Cardiac muscle cell (in vitro differentiated cells and primary cell): ENCODE measurements around the gene C2CD4D. TPM values are rescaled to one million over a fixed set of nuclear protein-coding genes. Genes with fewer than 3 reads are reported as not detected.

Experiments used
- DNase-seq, 2 donors: peaks; one replicate each; pipeline versions ENCODE4 v3.0.0 to v3.0.0-alpha.2; 2010 to 2017; ENCODE audit warnings: low read depth in 1 of 2, low spot score in 1 of 2
- H3K27ac ChIP-seq: fragments of 200-600 bp; sonication (generic); 2 replicates; pipeline ENCODE4 v1.5.1; 2016
- H3K27me3 ChIP-seq: fragments of 200-600 bp; sonication (generic); 2 replicates; pipeline ENCODE4 v1.6.0; 2016; ENCODE audit warnings: control low read depth
- H3K36me3 ChIP-seq: fragments of 200-600 bp; sonication (generic); 2 replicates; pipeline ENCODE4 v1.5.1; 2016; ENCODE audit warnings: control low read depth
- H3K4me1 ChIP-seq: fragments of 200-600 bp; sonication (generic); 2 replicates; pipeline ENCODE4 v1.8.1; 2017; ENCODE audit warnings: low read depth, mild to moderate bottlenecking, mixed run types
- H3K4me3 ChIP-seq: fragments of 200-600 bp; sonication (generic); 2 replicates; pipeline ENCODE4 v1.5.1; 2016; ENCODE audit warnings: mild to moderate bottlenecking
- H3K9me3 ChIP-seq: fragments of 200-600 bp; sonication (generic); 2 replicates; pipeline ENCODE4 v1.5.1; 2017; ENCODE audit warnings: low read depth, mild to moderate bottlenecking, control low read depth
- CTCF ChIP-seq: IDR thresholded peaks from 2 replicates; pipeline ENCODE4 v1.5.1; 2012; ENCODE audit warnings: low read depth, mild to moderate bottlenecking, low read length
- polyA plus RNA-seq: library from polyadenylated mRNA; unstranded; fragments of >200 nt; fragmentation: Nextera tagmentation; extraction: Ambion mirVana; gene quantifications from 2 replicates; pipeline ENCODE4 v1.2.1, GENCODE V29; 2016
- total RNA-seq: library from RNA; depleted of rRNA; stranded (reverse); fragments of >200 nt; gene quantifications from 2 replicates; pipeline ENCODE4 v1.2.3, GENCODE V29; 2016

Gene C2CD4D
- total and polyA plus RNA-seq, 2 experiments from 2014 or later, result 0.44 TPM; not detected in 1

GRCh38 chr1:151834239-151834638 lies 5.4 kb downstream of the C2CD4D start:
- Histone ChIP-seq H3K4me3 (no peak overlapping the region), H3K36me3 (no peaks in the 10 kb centered on the region), H3K9me3 (no peaks in the 10 kb centered on the region), H3K4me1 (no peaks in the 10 kb centered on the region), H3K27ac (no peak overlapping the region), H3K27me3 (peaks cover 28% of the 10 kb centered on the region)
- TF ChIP-seq CTCF, result no peak
- DNase-seq, result no peak

- no peaks in the 10 kb centered on the region for H3K36me3 ChIP-seq
- DNase-seq, result no peak
- no peak overlapping the region for H3K4me3 ChIP-seq
- H3K4me1 ChIP-seq, result no peaks in the 10 kb centered on the region
- no peaks in the 10 kb centered on the region for H3K9me3 ChIP-seq
- H3K27ac ChIP-seq, result no peak overlapping the region
- TF ChIP-seq CTCF, result no peak
- H3K27me3 ChIP-seq, result peaks cover 19% of the 10 kb centered on the region
These were observed 6.3 kb downstream of the C2CD4D start for GRCh38 chr1:151833172-151833900.

GRCh38 chr1:151832318-151832980 lies 7.2 kb downstream of the C2CD4D start:
- Histone ChIP-seq H3K27me3 (peaks cover 10% of the 10 kb centered on the region), H3K27ac (no peak overlapping the region), H3K4me1 (no peaks in the 10 kb centered on the region), H3K4me3 (no peak overlapping the region), H3K9me3 (no peaks in the 10 kb centered on the region), H3K36me3 (no peaks in the 10 kb centered on the region)
- no peak for TF ChIP-seq CTCF
- peak in 1 of 2 donors; percentile 74 for DNase-seq

- no peak within 1 kb of the TSS for H3K4me3 ChIP-seq
- no peak for TF ChIP-seq CTCF
- no peaks in the 10 kb centered on the region for H3K9me3 ChIP-seq
- no peak within 1 kb of the TSS for H3K27ac ChIP-seq
- no peaks in the 10 kb centered on the region for H3K4me1 ChIP-seq
- H3K27me3 ChIP-seq, result peaks cover 1% of the 10 kb centered on the region
- H3K36me3 ChIP-seq, result no peaks in the 10 kb centered on the region
- DNase-seq, result no peak
These were observed 8.0 kb downstream of the C2CD4D start, which contains the start of gene RORC for GRCh38 chr1:151831605-151832004. RORC (minus strand) TSS chr1:151831802; CDS start chr1:151831764, 38 bp downstream.

GRCh38 chr1:151831256-151831591 lies 8.4 kb downstream of the C2CD4D start:
- DNase-seq, result no peak
- Histone ChIP-seq H3K9me3 (no peaks in the 10 kb centered on the region), H3K4me3 (no peak overlapping the region), H3K27me3 (no peaks in the 10 kb centered on the region), H3K4me1 (no peaks in the 10 kb centered on the region), H3K27ac (no peak overlapping the region), H3K36me3 (no peaks in the 10 kb centered on the region)
- no peak for TF ChIP-seq CTCF
